Fibroblast of skin of right quadriceps (primary cell): Measurements from ENCODE around the gene PRKD1.
A peak's percentile ranks its signal among the peaks of the same experiment; 100 is the strongest.

Experiments
- DNase-seq: peaks from one replicate; pipeline ENCODE4 v3.0.0-alpha.2; 2013

PRKD1 gene

DNA sequence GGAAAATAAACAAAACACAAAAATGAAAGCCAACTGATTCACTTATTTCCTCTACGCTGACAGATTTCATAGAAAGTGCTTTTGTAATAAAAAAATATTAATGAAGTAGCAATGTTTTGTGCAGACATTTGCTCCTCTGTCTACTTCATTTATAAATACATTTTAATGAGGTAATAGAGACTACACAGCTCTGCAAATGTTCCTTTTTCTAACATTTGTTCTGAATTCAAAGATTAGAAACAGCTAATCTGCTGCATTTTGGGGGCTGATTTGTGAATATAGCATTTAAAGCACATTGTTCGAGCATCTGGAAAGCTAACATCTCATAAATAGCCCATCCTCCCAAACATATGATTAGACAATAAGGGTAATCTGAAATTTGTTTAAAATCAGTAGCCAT, 97.8 kb downstream of the PRKD1 start:
- DNase-seq: no peak

DNA sequence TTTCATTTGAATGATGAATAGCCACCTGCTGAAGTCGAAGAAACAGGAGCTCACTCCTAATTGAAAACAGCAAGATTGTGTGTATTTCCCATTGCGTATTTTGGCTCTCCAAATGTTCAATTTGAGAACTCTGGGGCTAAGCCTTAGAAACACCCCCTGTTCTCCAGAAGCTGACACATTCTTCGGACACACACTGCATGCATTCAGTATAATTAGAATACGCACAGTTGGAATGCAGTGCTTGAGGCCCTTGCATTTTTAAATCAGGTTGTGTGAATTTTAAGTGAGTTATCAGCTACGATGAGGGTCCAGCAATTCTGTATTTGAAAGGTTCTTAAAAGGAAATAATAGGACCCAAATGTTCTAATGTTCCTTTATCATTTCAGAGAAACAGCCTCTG, 103.8 kb downstream of the PRKD1 start:
- no peak for DNase-seq

DNA sequence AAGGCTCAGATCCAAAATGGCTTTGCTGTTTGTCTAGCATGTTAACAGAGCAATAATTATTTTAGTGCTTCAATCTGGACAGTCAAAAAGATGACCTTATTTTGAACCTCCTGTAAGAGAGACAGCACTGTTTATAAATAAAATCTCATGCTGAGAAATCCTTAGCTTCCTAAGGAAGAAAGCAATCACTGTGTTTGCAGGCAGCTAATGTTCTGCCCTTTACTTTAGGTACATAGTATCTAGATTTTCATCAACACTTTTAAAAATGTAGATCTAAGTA, 105.3 kb downstream of the PRKD1 start:
- DNase-seq: no peak

DNA sequence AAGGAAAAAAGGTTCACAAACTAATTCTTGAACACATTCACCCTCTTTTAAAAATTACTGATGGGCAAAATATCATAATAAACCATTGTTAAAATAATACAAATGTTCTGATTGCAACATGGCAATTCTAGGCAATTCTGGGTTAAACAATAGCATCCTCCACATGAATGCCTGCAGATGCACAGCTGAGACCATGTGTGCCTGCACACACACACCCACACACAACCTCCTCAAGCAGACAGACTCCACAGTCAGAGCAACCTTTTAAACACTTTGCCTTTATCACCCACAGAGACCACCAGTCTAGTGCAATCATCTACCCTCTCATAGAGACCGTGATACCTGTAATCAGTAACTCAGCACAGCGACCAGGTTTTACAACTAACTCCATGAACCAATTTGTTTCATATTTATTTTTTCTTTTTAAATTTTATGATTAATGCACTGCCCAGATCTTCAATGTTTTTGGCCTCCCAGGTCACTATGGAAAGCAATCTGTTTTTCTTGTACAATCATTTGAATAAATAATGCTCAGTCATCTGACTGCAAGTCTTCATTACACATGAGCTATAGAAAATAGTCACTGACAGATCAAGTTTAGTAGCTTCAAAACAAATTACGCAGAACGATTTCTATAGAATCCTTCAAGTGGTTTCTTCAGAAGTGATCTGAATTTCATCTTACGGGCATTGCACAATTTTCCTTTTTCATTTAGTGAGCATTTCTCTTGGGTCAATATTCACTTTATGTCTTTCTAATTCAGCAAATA, 105.8 kb downstream of the PRKD1 start:
- no peak for DNase-seq

DNA sequence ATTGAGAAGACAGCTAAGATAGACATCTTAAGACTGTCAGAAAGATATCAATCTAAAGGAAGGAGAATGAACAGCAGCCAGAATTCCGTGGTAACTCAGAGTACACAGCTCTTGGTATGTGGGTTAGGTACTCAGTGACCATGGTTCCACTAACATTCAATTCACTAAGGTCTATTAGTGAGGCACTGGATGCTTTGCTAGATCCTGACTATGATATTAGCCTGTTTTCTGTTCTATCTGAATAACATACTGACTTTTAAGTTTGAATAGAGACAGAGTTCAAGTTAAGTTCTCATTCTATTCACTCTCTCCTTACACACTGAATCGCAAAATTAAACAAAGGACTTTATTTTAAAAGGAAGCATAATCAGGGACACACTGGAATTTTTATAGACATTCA, 106.4 kb downstream of the PRKD1 start:
- no peak for DNase-seq

DNA sequence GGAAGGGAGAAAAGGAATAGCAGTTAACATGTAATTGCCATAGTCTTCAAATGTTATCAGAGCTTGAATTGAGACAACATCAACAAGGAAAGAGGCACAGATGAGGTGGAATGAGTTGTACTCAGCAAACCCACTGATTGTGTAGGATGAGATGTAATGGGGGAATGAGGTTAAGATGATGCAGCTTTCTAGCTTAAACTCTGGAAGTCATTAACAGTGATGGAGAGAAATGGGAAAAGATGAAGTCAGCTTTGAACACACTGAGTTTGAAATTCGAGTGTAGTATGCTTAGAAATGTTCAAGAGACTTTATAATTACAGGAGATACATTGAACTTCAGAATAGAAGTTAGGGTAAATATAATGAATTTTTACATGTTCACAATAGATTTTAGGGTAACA, 106.9 kb downstream of the PRKD1 start:
- no peak for DNase-seq

DNA sequence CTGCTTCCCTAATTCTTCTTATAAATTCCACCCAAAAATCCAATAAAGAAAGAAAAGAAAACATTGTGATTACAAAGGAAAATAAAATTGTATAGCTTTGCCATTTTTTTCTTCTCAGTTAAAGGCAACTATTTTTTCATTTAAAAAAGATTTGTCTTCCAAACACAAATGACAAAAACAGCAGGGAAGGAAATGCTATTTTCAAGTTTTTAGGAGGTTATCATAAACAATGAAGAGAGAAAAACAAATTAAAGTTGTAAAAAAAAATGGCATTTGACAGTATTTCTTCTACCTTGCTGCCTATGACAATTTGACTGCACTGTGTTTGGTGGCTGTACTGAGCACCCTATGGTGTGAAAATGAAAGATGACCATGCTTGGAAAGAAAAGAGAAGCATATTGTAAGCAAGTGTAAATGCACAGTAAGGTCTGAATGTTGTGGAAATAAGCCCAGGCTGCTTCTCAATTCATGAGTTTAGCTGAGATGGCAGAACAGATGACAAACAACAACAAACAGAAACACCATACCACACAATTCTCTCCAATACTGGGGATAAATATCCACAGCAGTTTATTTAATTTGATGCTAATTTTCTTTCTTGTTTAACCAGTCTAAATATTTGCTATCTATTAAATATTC, 109.8 kb downstream of the PRKD1 start:
- no peak for DNase-seq

DNA sequence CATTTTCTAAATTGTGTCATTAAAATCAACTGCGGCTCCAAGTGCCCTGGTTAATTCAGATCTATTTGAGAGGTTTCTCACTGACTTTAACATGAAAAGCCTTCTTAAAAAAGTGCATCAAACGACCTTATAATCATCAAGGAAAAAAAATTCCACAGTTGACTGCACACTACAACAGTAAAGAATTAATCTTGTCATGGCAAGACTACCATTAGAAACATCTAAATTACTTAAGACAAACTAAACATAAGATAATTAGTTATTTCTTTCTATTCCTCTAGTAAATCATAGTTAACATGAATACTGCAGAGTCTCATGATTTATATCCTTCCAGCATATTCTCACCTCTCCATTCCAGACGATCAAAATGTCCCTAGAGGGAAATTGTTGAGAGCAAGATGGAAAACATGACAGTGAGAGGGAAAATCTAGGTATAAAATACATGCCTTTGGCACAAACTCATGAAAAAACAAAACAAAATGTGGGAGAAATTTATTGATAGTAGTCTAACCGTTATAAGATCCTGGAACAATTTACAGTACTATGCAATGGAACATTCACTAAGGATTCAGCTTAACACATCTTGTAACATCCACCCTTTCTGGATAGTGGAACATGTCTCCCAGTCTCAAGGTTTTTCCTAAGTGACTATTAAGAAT, 112.5 kb downstream of the PRKD1 start:
- no peak for DNase-seq

DNA sequence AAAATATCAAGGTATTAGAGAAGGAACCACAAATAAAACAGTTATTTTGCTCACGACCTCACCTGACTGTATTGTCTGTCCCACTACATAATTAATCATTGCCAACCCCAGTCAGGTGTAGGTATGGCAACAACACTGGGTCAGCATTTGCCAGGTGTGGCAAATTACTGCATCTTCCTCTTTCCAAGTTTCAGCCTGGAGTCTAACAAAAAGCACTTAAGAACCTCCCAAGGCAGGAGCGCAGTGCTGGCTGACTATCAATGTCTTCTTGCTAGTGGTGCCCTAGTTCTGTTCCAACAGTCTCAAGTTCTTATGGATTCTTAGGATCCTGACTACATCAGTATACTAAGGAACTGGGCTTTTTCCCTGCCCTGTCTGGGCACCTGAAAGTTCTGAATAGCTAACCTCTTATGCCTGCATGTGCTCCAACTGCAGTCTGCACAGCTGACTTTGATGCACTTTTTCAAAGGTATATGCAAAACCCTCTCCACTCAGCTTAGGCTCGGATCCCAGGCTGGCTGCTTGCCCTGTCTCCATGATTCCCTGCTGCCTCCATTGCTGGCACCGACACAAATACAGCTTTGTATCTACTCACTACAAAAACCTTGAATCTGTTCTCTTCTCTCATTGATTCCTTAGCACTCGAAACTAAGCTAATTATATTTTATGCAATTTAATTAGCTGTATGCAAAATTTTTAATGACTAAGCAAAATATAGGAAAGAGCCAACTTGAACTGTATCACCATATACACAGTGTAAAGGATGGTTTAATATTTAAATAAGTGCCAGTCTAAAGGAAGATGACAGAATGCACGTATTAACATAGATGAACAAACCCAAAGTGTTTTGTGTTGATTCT, 113.3 kb downstream of the PRKD1 start:
- DNase-seq: no peak

DNA sequence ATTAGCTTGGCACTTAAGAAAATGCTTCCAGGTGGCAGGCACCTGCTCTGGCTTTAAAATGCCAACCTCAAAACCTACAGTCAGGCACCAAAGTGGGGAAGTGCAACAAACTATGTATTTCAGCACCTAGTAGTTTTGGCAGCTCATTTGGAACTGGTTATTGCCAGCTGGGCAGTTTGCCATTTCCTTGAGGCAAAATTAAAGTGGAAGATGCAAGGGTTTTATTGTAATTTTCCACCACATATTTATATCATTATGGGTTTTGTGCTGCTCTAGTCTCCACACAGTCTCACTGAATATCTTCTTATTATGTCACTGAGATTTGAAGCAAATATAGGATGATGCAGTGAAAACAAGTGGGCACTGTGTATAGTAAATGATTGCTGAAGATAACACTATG, 117.0 kb downstream of the PRKD1 start:
- DNase-seq: peak; percentile 29

DNA sequence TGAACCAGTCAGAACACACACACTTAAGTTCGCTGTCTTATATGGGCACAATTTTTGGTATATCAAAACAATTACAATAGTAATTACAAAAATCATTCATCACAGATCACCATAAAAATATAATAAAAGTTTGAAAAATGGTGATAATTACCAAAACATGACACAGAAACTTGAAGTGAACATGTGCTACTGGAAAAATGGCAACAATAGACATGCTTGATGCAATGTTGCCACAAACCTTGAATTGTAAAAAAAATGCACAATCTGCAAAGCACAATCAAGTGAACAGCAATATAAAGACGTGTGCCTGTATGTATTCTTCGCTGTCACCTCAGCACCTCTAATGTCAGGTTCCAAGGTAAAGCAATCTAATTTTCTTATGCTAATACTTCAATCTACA, 117.6 kb downstream of the PRKD1 start:
- no peak for DNase-seq

DNA sequence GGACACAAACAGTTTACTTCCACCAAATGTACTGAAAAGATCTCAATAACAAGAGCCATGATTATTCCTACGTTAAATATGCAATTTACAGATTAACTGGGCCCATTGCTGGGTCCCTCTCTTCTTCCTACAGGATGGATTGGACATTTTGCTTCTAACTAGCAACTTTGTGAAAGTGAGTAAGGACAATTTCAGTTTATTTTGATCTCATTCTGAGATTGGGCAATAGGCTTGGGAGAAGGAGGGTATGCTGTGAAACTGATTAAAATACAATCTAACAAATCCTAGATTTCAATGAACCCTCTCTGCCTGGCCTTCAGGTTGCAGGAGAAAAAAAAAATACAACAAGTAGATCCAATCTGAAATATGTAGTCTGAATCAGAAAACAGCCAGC, 121.5 kb downstream of the PRKD1 start:
- no peak for DNase-seq

DNA sequence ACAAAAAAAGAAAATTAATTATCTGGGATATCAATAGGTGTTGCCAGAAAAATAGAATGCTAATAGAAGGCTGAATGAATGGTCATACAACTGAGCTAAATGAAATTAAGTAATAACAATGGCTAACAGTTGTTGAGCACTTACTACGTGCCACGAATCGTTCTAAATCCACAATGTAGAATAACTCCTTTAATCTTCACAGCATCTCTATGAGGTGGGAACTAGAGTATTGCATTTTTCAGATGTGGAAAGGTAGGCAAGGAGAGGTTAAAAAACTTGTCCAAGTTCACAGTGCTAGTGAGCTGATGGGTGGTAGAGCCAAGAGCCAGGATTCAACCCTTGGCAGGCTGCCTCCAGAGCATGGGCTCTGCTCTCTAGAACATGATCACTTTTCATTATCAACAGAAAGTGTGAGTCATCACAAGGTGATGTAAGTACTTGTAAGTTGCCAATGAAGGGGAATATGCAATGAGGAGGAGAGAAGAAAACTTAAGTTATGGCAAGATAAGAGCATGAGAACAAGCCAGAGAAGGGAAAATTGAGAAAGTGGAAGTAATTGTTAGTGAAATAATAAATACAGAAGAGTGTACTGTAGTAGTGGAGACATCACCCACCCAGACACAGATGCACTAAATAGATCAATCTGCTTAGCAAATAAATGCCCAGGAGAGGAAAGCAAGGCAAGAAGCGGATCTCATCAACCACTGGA, 122.1 kb downstream of the PRKD1 start:
- DNase-seq: peak; percentile 91

DNA sequence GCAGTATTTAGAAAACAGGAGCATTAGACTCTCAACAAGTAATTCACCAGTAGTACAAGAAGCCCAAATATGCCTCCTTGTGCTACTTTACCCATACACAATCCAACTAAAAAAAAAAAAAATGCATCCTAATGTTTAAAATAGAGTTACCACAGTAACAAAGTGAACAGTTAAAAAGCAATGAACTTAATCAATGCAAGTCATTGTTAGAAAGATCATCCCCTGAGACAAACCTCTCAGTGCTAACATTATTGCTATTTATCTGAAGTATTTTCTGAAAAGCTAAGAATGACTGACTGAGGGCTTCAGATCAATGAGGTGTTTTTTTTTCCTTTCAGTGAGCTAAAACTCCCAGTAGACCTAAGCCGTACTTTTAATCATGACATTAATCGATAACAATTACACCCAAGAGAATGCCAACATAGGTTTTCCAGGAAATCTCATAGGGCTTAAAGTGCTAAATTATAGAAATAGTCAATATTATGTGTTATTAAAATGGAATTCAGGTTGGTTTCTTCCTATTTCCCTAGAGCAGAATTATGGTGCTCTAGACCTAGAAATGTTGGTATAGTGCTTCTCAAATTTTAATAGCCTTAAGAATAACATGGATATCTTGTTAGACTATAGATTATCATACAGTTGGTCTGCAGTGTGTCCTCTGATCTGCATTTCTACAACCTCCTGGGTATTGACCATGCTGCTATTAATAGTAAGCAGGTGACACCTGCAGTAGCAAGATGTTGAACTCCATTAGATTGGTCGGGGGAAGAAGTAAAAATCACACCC, 123.0 kb downstream of the PRKD1 start:
- DNase-seq: no peak

DNA sequence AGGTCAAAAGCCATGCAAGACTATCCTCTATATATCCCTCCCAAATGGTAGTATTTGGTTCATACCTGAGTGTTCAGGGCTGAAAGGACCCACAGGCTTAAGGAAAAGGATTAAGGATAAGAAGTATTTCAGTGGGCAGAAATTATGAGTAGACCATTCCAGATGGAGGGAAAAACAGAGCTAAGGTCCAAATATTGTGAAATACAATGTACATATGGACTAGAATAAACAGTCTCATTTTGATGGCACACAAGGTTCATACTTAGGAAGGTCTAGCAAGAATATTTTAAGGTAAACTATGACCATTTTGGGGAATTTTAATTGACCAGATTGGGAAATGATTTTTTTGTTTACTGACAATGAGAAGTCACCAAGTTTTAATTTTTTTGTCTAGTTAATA, 124.6 kb downstream of the PRKD1 start:
- no peak for DNase-seq

DNA sequence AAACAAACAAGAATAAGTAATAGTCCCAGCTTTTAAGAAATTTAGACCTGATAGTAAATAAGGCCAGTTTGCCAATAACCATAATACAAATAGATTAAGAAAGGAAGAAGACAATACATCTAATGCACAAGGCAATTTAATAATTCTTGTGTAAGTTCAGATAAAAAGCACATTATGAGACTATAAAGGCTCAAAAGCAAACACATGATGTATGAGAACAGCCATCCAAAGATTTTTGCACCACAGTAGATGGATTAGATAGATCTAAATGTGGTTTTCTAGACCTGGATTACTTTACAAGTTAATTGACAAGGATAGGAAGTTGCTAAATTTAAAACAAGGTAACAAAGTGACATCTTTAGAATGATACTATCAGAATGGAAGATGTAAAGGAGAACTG, 125.4 kb downstream of the PRKD1 start:
- no peak for DNase-seq

DNA sequence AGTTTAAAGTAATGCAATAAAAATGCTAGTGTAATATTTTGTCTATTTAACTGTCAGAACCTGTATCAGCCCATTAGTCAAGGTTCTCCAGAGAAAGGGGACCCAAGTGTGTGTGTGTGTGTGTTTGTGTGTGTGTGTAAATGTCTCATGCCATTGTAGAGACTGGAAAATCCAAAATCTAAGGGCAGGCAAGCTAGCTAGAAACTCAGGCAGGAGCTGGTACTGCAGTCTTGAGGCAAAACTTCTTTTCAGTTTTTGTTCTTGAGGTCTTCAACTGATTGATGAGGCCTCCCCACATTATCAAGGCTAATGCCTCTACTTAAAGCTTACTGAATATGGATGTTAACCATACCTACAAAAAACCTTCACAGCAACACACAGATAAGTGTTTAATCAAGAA, 126.7 kb downstream of the PRKD1 start:
- DNase-seq: no peak

DNA sequence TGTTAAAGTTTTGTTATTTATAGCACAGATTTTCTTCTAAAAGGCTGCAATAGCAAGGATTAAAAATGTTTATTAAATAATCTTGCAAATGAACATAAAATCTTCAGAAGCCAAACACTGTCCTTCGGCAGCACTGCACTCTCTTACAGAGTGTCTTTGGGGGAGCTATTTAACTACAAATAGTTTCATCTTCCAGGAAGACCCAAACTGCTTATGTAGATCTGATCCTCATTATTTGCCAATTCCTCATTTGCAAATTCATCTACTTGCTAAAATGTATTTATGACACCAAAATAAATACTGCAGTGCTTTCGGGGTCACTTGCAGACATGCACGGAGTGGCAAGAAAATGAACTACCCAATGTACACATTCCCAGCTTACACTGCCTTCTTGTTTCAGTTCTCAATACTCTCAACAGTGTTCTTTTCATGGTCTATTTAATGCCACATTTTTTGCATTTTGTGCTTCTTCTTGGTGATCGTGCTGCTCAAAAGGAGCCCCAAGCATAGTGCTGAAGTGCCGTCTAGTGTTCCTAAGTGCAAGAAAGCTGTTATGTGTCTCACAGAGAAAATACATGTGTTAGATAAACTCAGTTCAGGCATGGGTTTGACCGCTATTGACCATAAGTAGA, 128.1 kb downstream of the PRKD1 start:
- no peak for DNase-seq

DNA sequence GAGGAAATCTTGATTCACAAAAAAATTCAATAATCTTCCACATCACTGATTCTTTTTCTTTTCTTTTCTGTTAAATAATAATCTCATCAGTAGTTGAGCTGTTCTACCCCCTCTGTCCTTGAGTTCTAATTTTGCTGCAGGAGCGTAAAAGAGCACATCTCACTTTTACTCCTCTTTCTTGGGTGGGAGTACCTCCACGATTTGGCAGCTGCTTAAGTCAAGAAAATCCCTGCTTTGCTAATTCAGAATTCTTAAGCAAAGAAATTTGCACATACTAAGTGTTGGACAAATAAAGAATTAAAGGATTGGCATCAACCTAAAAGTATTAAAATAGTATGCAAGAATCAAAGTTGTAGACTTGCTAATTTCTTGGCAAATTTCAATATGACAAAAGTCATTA, 128.8 kb downstream of the PRKD1 start:
- DNase-seq: no peak

DNA sequence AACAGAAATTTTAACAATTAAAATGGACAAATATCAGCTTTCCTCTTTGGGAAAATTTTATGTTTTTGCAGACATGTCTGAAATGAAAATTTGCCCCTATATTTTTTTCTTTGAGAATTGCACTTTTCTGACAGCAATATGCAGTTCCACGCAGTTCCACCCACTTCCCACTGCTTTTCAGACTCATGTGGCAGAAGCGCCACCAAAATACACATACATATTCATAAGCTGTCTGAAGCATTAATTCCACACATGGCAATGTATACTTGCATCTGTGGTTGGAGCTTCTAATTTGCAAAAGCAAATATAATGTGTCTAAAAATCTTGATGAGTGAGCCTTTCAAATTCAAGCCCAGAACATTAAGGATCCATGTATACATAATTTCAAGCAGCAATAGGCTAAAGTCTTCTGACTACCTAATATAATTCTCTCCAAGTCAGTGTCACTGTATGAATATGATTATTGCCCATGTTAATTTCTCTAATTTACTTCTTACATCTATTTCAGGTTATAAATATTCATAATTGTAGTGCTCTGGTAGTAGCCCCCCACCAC, 129.5 kb downstream of the PRKD1 start:
- no peak for DNase-seq

DNA sequence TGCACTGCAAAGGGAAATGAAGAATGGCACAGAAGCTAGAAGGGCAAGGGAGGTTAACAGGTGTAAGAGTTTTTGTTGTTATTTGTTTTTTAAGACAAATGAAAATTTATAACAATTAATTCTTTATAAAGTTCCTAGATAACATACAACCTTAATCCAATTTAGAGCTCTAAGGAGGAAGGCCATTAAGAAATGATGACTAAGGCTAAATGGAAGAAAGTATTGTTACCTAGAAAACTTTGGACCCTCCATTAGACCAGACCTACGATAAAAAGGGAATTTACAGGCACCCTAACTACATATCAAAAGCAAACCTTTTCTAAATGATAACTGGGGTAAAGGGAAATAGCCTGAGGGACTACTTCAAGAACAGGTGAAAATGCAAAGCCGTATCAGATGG, 130.8 kb downstream of the PRKD1 start:
- no peak for DNase-seq
